Activated T-cell treated with anti-CD3 and anti-CD28 coated beads for 48 hours (primary cell): ENCODE measurements around the gene ZC3H18.

Experiments
- DNase-seq: peaks from one replicate; pipeline ENCODE4 v3.0.0-alpha.2; 2020; ENCODE audit warnings: low read depth

The ZC3H18 gene

GRCh38 chr16:88569985-88570690 lies at the start of gene ZC3H18:
TSS of gene ZC3H18 (plus strand) at chr16:88570403. CDS start at chr16:88577124, 6,721 bp downstream.
- peak; percentile 98 for DNase-seq

GRCh38 chr16:88521674-88522073 lies 48.5 kb upstream of the ZC3H18 start:
- DNase-seq: no peak

GRCh38 chr16:88522276-88522949 lies 47.8 kb upstream of the ZC3H18 start:
- no peak for DNase-seq

- no peak for DNase-seq
These were observed 46.7 kb upstream of the ZC3H18 start for GRCh38 chr16:88523309-88524161.

GRCh38 chr16:88524274-88524972 lies 45.8 kb upstream of the ZC3H18 start:
- no peak for DNase-seq

GRCh38 chr16:88524973-88525662 lies 45.1 kb upstream of the ZC3H18 start:
- no peak for DNase-seq

- DNase-seq: no peak
These were observed 44.6 kb upstream of the ZC3H18 start for GRCh38 chr16:88525663-88525990.

- DNase-seq: no peak
These were observed 43.9 kb upstream of the ZC3H18 start for GRCh38 chr16:88526008-88526905.

GRCh38 chr16:88526906-88527185 lies 43.4 kb upstream of the ZC3H18 start:
- no peak for DNase-seq

- DNase-seq: peak; percentile 53
These were observed 42.8 kb upstream of the ZC3H18 start for GRCh38 chr16:88527186-88527936.

- DNase-seq: no peak
These were observed 42.1 kb upstream of the ZC3H18 start for GRCh38 chr16:88527937-88528743.

- DNase-seq: no peak
These were observed 41.3 kb upstream of the ZC3H18 start for GRCh38 chr16:88528902-88529318.

- DNase-seq: no peak
These were observed 40.6 kb upstream of the ZC3H18 start for GRCh38 chr16:88529596-88529995.

GRCh38 chr16:88530051-88530857 lies 39.9 kb upstream of the ZC3H18 start:
- no peak for DNase-seq

- no peak for DNase-seq
These were observed 39.4 kb upstream of the ZC3H18 start for GRCh38 chr16:88530858-88531203.

GRCh38 chr16:88531346-88531745 lies 38.9 kb upstream of the ZC3H18 start:
- DNase-seq: no peak

- DNase-seq: no peak
These were observed 38.2 kb upstream of the ZC3H18 start for GRCh38 chr16:88531931-88532433.
